Activated CD4-positive, alpha-beta T cell treated with anti-CD3 and anti-CD28 coated beads for 36 hours (primary cell): ENCODE results near the gene SDK1. TPM values are rescaled to one million over a fixed set of nuclear protein-coding genes. Genes with fewer than 3 reads are reported as not detected.

Source experiments
- ATAC-seq: fragments of 200-7000 bp; cut with Tn5 transposase; one replicate; pipeline ENCODE4 v1.10.0; 2021; ENCODE audit warnings: mild to moderate bottlenecking, moderate library complexity
- CTCF ChIA-PET: fragments of 350-600 bp; sonication (Branson Sonifier 250); formaldehyde crosslinking; loops from one replicate; lab custom pipeline; 2021; ENCODE audit warnings: antibody characterized with exemption; lab: Charles Lee
- POLR2A ChIA-PET: fragments of 350-600 bp; sonication (Branson Sonifier 250); formaldehyde crosslinking; loops from one replicate; lab custom pipeline; 2021; ENCODE audit warnings: antibody characterized with exemption, inconsistent platforms; lab: Charles Lee
- DNase-seq: peaks from one replicate; pipeline ENCODE4 v3.0.0-alpha.2; 2020
- H3K27ac Mint-ChIP-seq: one replicate; pipeline ENCODE4 v1.8.0; 2021; ENCODE audit warnings: mixed read lengths
- H3K27me3 Mint-ChIP-seq: one replicate; pipeline ENCODE4 v1.8.0; 2021; ENCODE audit warnings: mixed read lengths
- H3K36me3 Mint-ChIP-seq: one replicate; pipeline ENCODE4 v1.8.0; 2021; ENCODE audit warnings: low read depth, mixed read lengths
- H3K4me1 Mint-ChIP-seq: one replicate; pipeline ENCODE4 v1.8.0; 2021; ENCODE audit warnings: mixed read lengths
- H3K4me3 Mint-ChIP-seq: one replicate; pipeline ENCODE4 v1.8.0; 2021; ENCODE audit warnings: mild to moderate bottlenecking, moderate library complexity, mixed read lengths
- H3K9me3 Mint-ChIP-seq: one replicate; pipeline ENCODE4 v1.8.0; 2021; ENCODE audit warnings: low read depth, mixed read lengths
- intact Hi-C, 2 experiments: fragments of 100-400 bp; cut with DNase I in 1 of 2; cut with micrococcal nuclease in 1 of 2; formaldehyde crosslinking; loops; one replicate each; pipeline versions ENCODE4 v1.14.2 to v1.15.1; 2022 to 2024; cut with DNase I, micrococcal nuclease
- total RNA-seq, 2 experiments: library from RNA; stranded (reverse); gene quantifications; one replicate each; pipeline ENCODE4 v1.2.3, GENCODE V29; 2021

SDK1 gene
- total RNA-seq, 2 experiments from 2014 or later = 1.1 to 1.9 TPM

DNA sequence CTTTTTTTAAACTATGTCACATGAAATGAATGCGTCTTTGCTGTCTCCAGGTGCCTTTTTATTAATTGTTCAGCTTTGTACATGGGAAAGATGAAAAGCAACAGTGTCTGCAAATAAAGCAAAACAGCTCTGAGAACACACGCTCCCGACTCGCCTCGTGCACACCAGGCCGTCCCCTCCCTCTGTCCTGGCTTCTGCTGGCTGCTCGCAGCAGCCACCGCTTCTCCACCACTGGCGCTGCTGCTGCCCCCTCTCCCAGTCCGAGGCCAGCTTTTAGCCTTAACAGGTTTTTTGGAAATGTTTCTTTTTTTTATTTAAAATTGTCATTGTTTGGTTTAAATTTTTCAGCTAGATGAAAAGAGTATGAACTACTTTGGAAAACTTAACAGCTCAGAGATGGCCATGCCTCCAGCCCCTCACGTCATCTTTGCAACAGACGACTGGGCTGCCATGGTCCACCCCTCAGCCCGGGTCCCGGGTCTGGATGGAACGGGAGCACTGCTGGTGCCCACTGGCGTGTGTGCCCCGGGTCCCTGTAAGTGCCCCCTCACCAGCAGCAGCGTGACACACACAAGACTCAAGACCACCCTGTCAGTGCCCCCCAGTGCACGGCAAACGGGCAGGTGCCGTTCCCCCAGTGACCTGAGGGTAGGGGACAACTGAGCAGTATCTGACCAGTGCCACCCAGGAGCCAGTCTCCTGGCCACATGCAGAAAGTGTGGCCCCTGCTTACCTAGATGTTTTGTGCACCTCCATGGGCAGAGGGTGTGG is 965.4 kb downstream of the SDK1 start:
- ChIA-PET CTCF (no interaction called here), POLR2A (no interaction called here)
- ATAC-seq (no peak), DNase-seq (no peak)
- Mint-ChIP-seq H3K4me3 (no peak overlapping the region), H3K4me1 (no peaks in the 10 kb centered on the region), H3K27ac (no peak overlapping the region), H3K27me3 (peaks cover 1% of the 10 kb centered on the region), H3K9me3 (no peaks in the 10 kb centered on the region), H3K36me3 (no peaks in the 10 kb centered on the region)
- intact Hi-C loops = no loop called here

DNA sequence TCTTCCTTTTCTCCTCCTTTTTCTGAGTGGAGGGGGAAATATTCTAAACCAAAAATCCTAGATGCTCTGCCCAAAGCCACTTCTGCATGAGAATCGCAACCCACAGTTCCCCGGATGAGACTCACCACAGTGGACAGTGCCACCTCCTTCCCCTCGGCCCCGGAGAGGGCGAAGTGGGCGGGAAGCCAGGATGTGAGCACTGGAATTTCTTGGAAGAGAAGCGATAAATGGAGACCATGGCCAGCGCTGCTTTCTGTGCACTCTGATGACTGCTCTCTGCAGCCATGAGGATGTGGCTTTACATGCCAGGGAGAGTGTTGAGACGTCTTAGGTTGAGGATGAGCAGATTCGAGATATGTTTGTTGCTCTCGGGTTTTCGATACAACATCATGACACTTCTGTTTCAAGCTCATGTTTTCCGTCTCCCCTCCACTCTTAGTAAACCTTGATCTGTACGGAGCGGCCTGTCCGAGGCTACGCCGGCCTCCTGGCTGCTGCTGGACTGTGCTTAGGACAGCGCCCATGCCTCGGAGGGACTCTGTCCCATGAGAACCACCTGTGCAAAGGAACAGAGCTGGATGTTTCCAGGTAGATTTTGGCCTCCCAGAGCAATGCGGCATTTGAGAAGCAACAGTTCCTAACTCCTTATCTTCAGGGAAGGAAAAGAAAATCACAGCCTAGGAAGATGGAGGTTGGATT is 966.4 kb downstream of the SDK1 start:
- H3K4me1 Mint-ChIP-seq = no peaks in the 10 kb centered on the region
- no peak overlapping the region for H3K4me3 Mint-ChIP-seq
- H3K36me3 Mint-ChIP-seq = no peaks in the 10 kb centered on the region
- peaks cover 1% of the 10 kb centered on the region for H3K27me3 Mint-ChIP-seq
- ChIA-PET CTCF (no interaction called here), POLR2A (no interaction called here)
- no peak for ATAC-seq
- H3K27ac Mint-ChIP-seq = no peak overlapping the region
- intact Hi-C loops = no loop called here
- DNase-seq = no peak
- no peaks in the 10 kb centered on the region for H3K9me3 Mint-ChIP-seq

DNA sequence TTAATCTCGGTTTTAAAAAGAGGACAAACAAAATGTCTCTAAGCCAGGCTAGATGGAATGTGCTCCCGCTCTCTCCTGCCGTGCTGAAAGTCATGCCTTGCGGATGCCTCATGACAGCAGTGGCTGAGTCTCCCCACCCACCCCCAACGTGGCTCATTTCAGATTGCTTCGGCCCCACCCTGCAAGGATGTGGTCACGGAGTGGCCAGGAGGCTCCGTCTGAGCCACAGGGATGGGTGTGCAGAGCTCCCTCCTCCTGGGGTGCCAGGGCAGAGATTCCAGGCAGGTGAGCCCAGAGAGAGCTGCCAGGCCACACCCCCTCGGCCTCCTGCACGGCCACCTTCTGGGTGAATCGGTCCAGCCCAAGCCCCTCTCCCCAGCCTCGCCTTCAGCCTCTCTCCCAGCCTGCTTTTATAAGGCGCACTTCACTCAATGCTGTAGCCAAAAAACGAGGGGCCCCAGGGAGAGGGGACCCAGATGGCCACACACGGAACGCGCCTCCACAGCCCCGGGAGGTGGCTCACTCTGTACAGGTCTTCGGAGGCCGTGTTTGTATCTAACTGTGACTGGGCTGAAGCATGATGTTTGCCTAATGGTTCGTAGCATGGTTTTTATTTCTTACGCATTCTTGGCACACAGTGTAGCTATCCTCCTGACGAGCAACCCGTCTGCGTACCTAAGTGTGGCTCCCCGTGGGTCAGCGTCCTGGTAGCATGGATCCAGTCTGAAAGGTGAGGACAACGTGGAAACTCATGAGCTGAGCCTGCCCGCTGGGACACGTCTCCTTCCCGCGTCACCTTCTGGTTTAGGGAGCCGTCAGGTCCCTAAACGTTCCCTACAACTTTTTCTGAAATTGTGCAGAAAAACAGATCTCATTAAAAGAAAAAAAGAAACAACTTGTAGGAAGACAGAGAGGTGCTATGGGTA is 967.3 kb downstream of the SDK1 start:
- Mint-ChIP-seq H3K4me3 (no peak overlapping the region), H3K4me1 (no peaks in the 10 kb centered on the region), H3K27me3 (peaks cover 1% of the 10 kb centered on the region), H3K27ac (no peak overlapping the region), H3K9me3 (no peaks in the 10 kb centered on the region), H3K36me3 (no peaks in the 10 kb centered on the region)
- ChIA-PET CTCF (no interaction called here), POLR2A (no interaction called here)
- DNase-seq (no peak), ATAC-seq (no peak)
- intact Hi-C loops = no loop called here

DNA sequence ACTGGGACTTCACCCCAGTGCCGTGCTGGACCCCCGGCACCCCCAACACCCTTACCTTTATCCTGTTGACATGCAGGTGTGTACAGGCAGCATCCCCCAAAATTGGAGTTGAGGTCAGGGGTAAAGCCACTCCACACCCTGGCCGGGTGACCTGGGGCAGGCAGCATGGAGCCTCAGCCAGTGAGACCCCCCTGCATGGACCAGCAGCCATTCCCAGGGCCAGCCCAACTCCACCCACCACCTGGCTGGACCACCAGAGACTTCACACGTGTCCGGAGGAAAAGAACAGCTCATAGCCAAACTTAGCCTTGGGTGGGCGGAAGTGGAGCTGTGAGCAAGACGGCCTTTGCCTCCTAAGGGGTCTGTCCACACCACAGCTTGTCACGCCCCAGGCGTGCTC is 968.0 kb downstream of the SDK1 start:
- Mint-ChIP-seq H3K27ac (no peak overlapping the region), H3K4me3 (no peak overlapping the region), H3K27me3 (peaks cover 1% of the 10 kb centered on the region), H3K9me3 (no peaks in the 10 kb centered on the region), H3K36me3 (no peaks in the 10 kb centered on the region), H3K4me1 (no peaks in the 10 kb centered on the region)
- ATAC-seq (no peak), DNase-seq (no peak)
- POLR2A ChIA-PET = no interaction called here
- CTCF ChIA-PET = no interaction called here
- intact Hi-C loops = no loop called here

DNA sequence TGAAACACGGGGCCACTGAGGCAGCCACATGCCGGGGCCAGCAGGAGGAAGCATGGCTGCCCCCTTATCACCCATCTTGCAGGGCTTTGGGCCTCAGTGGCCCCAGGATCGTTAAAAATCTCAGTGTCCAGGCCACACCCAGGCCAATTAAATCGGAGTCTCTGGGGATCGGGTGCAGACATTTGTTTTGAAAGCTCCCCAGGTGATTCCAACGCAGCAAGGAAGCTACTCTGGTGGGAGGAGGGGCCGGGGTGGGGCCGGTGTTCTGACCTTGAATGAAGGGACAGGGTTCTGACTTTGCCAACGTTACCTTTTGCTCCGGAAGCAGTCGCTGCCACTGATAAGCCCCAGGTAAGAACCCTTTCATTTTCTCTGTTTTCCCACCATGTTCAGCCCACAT is 968.7 kb downstream of the SDK1 start:
- peaks cover 1% of the 10 kb centered on the region for H3K27me3 Mint-ChIP-seq
- no peak overlapping the region for H3K4me3 Mint-ChIP-seq
- ATAC-seq = no peak
- POLR2A ChIA-PET = no interaction called here
- no peak for DNase-seq
- no peak overlapping the region for H3K27ac Mint-ChIP-seq
- CTCF ChIA-PET = no interaction called here
- peaks cover 3% of the 10 kb centered on the region for H3K9me3 Mint-ChIP-seq
- no peaks in the 10 kb centered on the region for H3K36me3 Mint-ChIP-seq
- intact Hi-C loops = no loop called here
- H3K4me1 Mint-ChIP-seq = no peaks in the 10 kb centered on the region

DNA sequence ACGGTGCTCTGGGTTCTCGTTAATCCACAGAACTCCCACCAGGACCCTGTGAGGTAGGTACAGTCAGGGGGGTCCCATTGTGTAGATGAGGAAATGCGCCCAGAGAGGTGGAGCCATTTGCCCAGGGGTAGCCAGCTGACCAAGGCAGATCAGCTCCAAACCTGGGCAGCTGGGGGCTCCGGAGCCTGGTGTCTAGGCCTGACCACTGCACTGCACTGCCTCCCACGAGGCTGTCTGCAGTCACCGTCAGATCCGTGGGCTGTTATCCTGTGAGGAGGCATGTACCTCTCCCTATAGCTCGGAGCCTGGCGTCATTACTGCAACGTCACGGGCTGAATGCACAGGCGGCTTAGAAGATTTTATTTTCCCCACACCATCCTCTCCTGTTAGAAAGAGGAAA is 969.2 kb downstream of the SDK1 start:
- H3K4me3 Mint-ChIP-seq = no peak overlapping the region
- intact Hi-C loops = no loop called here
- no peak overlapping the region for H3K27ac Mint-ChIP-seq
- ChIA-PET POLR2A (no interaction called here), CTCF (no interaction called here)
- H3K36me3 Mint-ChIP-seq = no peaks in the 10 kb centered on the region
- DNase-seq (no peak), ATAC-seq (no peak)
- H3K4me1 Mint-ChIP-seq = no peaks in the 10 kb centered on the region
- peaks cover 1% of the 10 kb centered on the region for H3K27me3 Mint-ChIP-seq
- H3K9me3 Mint-ChIP-seq = peaks cover 4% of the 10 kb centered on the region

DNA sequence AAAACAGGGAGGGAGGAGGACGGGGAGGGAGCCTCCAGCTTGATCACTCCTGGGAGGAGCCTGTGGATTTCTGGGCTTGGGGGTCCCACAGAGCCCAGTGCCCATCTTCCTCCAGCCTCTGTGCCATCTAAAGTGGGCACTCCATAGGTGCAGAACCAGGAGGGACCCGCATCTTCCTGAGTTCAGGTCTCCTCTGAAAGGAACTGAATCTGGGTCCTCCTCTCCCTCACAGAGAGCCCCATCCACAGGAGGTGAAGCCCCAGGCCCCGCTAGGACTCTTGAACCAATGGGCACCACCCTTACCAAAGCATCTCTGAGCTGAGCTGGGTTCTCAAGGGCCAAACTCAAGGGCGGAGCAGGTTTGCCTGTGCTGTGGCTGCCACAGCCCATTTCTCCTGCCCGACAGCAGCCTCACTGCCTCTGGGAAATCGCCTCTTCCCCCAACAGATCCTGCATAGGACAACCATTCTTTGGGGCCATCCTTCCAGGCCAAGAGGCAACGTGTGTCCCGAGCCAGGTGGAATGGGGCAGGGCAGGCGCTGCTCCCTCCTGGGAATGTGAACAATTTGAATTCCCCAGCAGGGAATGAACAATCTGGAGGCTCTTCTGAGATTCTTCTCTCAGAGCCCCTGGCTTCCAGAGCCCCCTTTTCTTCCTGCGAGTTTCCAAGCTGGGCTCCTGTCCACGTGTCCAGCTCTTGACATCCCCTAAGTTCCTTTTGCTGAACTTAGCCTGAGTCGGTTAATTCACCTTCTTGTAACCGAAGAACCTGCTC is 970.1 kb downstream of the SDK1 start:
- DNase-seq (no peak), ATAC-seq (no peak)
- Mint-ChIP-seq H3K27me3 (no peaks in the 10 kb centered on the region), H3K27ac (no peak overlapping the region), H3K9me3 (peaks cover 4% of the 10 kb centered on the region), H3K4me1 (no peaks in the 10 kb centered on the region), H3K36me3 (no peaks in the 10 kb centered on the region), H3K4me3 (no peak overlapping the region)
- CTCF ChIA-PET = no interaction called here
- POLR2A ChIA-PET = no interaction called here
- intact Hi-C loops = no loop called here

DNA sequence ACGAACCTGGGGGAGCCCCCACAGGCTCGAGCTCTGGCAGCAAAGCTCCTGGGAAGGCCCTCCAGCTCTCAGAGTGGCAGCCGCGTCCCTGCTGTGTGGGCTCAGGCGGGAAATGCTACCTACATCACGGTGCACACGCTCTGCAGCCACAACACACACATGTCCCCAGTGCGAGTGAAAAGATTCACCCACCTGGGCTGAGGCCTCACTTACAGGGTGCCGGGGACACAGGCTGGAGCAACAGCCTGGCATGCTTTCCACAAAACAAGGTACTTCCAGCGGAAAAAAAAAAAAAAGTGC is 970.6 kb downstream of the SDK1 start:
- intact Hi-C loops = no loop called here
- no peak overlapping the region for H3K27ac Mint-ChIP-seq
- no peaks in the 10 kb centered on the region for H3K4me1 Mint-ChIP-seq
- DNase-seq = no peak
- no peak for ATAC-seq
- H3K9me3 Mint-ChIP-seq = peaks cover 4% of the 10 kb centered on the region
- ChIA-PET CTCF (no interaction called here), POLR2A (no interaction called here)
- no peak overlapping the region for H3K4me3 Mint-ChIP-seq
- H3K27me3 Mint-ChIP-seq = no peaks in the 10 kb centered on the region
- no peaks in the 10 kb centered on the region for H3K36me3 Mint-ChIP-seq

DNA sequence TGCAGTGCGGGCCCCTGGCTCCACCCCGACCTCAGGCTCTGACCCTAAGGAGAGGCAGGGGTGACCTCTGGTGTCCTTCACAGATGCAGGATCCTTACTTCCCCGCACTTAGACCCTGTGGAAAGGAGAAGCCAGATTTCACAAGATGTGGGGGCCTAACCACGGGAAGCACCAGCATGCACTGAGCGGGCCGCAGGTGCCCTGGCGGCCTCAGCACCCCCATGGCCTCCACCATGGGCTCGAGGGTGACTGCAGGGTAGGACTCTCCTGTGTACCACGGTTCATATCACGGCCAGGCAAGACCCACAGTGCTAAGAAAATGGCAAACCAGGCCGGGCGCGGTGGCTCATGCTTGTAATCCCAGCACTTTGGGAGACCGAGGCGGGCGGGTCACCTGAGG is 971.1 kb downstream of the SDK1 start:
- ChIA-PET POLR2A (no interaction called here), CTCF (no interaction called here)
- Mint-ChIP-seq H3K4me3 (no peak overlapping the region), H3K27me3 (no peaks in the 10 kb centered on the region), H3K36me3 (no peaks in the 10 kb centered on the region), H3K9me3 (peaks cover 4% of the 10 kb centered on the region), H3K4me1 (no peaks in the 10 kb centered on the region), H3K27ac (no peak overlapping the region)
- intact Hi-C loops = no loop called here
- DNase-seq = no peak
- no peak for ATAC-seq

DNA sequence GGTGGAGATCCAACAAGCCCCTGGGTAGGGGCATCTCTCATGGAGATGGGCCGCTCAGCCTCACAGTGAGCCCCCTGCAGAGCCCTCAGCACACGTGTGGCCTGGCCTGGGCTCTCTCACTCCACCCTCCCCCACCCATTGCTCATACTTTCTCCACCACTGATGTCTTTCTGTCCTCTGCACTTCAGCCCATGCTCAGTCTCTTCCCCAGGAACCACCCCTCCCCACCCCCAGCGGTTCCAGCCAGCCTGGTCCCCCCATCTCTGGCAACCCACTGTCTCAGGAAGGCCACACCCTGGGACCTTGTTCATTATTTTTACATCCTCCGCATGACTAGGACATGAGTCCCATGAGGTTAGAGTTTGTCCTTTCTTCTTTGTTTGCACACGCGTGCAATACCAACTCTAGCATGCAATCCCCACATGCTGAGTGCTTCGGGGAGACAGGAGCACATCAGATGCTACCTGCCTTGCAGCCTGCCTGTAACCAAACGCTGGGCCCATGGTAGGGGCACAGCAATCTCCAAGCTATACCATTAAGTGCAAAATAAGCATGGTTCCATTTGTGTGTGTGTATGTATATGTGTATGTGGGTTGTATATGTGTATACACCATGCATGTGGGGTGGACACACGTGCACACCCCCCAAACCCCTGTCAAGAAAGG is 972.6 kb downstream of the SDK1 start:
- no peak overlapping the region for H3K27ac Mint-ChIP-seq
- intact Hi-C loops = no loop called here
- ChIA-PET CTCF (no interaction called here), POLR2A (no interaction called here)
- H3K36me3 Mint-ChIP-seq = no peaks in the 10 kb centered on the region
- no peak for DNase-seq
- peaks cover 4% of the 10 kb centered on the region for H3K9me3 Mint-ChIP-seq
- no peak for ATAC-seq
- no peaks in the 10 kb centered on the region for H3K4me1 Mint-ChIP-seq
- no peak overlapping the region for H3K4me3 Mint-ChIP-seq
- H3K27me3 Mint-ChIP-seq = no peaks in the 10 kb centered on the region

DNA sequence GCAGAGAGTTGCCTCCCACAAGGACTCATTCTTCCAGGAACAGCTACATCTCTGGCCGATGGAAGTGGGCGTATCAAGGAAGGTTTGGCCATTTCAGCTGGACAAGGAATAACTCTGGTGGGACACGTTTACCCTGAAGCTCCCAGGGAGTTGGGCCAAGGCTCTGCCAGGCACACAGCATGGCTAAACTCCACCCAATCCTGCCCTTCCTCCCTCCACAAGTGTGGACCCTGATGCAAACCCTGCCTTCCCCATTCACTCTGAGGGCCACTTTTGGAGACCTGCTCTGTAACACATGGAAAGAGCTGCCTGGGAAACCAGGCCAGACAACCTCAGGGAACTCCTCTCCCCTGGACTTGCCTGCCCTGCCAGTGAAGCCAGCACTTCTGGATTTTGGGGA is 973.2 kb downstream of the SDK1 start:
- H3K4me3 Mint-ChIP-seq = no peak overlapping the region
- H3K36me3 Mint-ChIP-seq = no peaks in the 10 kb centered on the region
- H3K4me1 Mint-ChIP-seq = no peaks in the 10 kb centered on the region
- H3K9me3 Mint-ChIP-seq = peaks cover 5% of the 10 kb centered on the region
- POLR2A ChIA-PET = no interaction called here
- CTCF ChIA-PET = no interaction called here
- DNase-seq (no peak), ATAC-seq (no peak)
- intact Hi-C loops = no loop called here
- H3K27ac Mint-ChIP-seq = no peak overlapping the region
- peaks cover 2% of the 10 kb centered on the region for H3K27me3 Mint-ChIP-seq
